Upper lobe of left lung (tissue), 6 donors: Measurements from ENCODE around the gene CHKA. TPM values are rescaled to one million over a fixed set of nuclear protein-coding genes. Genes with fewer than 3 reads are reported as not detected.

Experiments used
- ATAC-seq, 2 donors: fragments of 200-7000 bp; cut with Tn5 transposase; one replicate each; pipeline ENCODE4 v1.9.1; 2022; ENCODE audit warnings: mild to moderate bottlenecking in 2 of 2, moderate library complexity in 2 of 2; ENCODE audit not compliant: low FRiP score in 2 of 2
- DNase-seq, 2 donors: peaks; one replicate each; pipeline ENCODE4 v3.0.0-alpha.2; 2019 to 2020
- H3K27ac ChIP-seq, 4 donors: fragments of 200-600 bp; sonication (generic); one replicate each; pipeline ENCODE4 v1.5.1; 2016 to 2019
- H3K27me3 ChIP-seq, 4 donors: fragments of 200-600 bp; sonication (generic); one replicate each; pipeline ENCODE4 v1.5.1; 2017 to 2019
- H3K36me3 ChIP-seq, 4 donors: fragments of 200-600 bp; sonication (generic); one replicate each; pipeline ENCODE4 v1.5.1; 2016 to 2019
- H3K4me1 ChIP-seq, 4 donors: fragments of 200-600 bp; sonication (generic); one replicate each; pipeline ENCODE4 v1.5.1; 2018 to 2019
- H3K4me3 ChIP-seq, 4 donors: fragments of 200-600 bp; sonication (generic); one replicate each; pipeline ENCODE4 v1.5.1; 2017 to 2019; ENCODE audit warnings: mild to moderate bottlenecking in 2 of 4, moderate library complexity in 1 of 4
- H3K9me3 ChIP-seq, 4 donors: fragments of 200-600 bp; sonication (generic); one replicate each; pipeline ENCODE4 v1.5.1; 2018 to 2019
- CTCF ChIP-seq, 6 experiments: fragments of 450-650 bp in 4 of 6; fragments of 200-600 bp in 2 of 6; sonication (generic) in 2 of 6; IDR thresholded peaks; one replicate each; pipeline ENCODE4 v1.5.1; 2016 to 2019; ENCODE audit warnings: antibody characterized with exemption in 6 of 6
- EP300 ChIP-seq, 4 donors: sonication (generic); formaldehyde crosslinking; IDR thresholded peaks; one replicate each; pipeline ENCODE4 v1.5.1; 2017; ENCODE audit warnings: antibody characterized with exemption in 4 of 4, control low read depth in 2 of 4
- POLR2A ChIP-seq, 4 donors: fragments of 450-650 bp; IDR thresholded peaks; one replicate each; pipeline ENCODE4 v1.5.1; 2016 to 2017; ENCODE audit warnings: antibody characterized with exemption in 4 of 4, mild to moderate bottlenecking in 2 of 4
- POLR2AphosphoS5 ChIP-seq, 2 donors: sonication (generic); formaldehyde crosslinking; IDR thresholded peaks; one replicate each; pipeline ENCODE4 v1.5.1; 2017; ENCODE audit warnings: antibody characterized with exemption in 2 of 2
- WGBS, 2 donors: methylation state at CpG; one replicate each; pipeline ENCODE4 v1.1.5; 2017 to 2018; 5-methylcytosine and 5-hydroxymethylcytosine counted together
- total RNA-seq, 6 donors: library from RNA; depleted of rRNA in 4 of 6; stranded (reverse); fragments of >200 nt in 4 of 6; gene quantifications; one replicate each; pipeline versions ENCODE4 v1.1.0 to v1.2.1, GENCODE V29; 2016 to 2021
- donor health status: DM: no; HTN: no; CAD: no; lungs with moderate emphysema.
- donor health status: DM: no; HTN: yes; CAD: no; lungs with severe emphysema.

CHKA gene
- total RNA-seq, 6 donors from 2014 or later = 34.5 to 128 (median 59.1) TPM

GRCh38 chr11:68048681-68049508 lies 72.3 kb downstream of the CHKA start:
- peaks cover 0 to 9% (median 5%) of the 10 kb centered on the region in 4 donors for H3K4me1 ChIP-seq
- no peak overlapping the region for H3K4me3 ChIP-seq
- 92 to 95% methylated on average over 24 to 33 of the region's 35 CpGs for WGBS, 2 donors
- DNase-seq = peak in 1 of 2 donors; percentile 80
- no peak overlapping the region for H3K27ac ChIP-seq
- H3K27me3 ChIP-seq = no peaks in the 10 kb centered on the region
- H3K36me3 ChIP-seq = peaks cover 17 to 98% (median 84%) of the 10 kb centered on the region in 4 donors
- no peak for ATAC-seq
- TF ChIP-seq POLR2A (IDR thresholded peaks at IDR 0.05) = no peak
- TF ChIP-seq CTCF (IDR thresholded peaks at IDR 0.05) = no peak
- TF ChIP-seq POLR2AphosphoS5 (IDR thresholded peaks at IDR 0.05) = no peak
- TF ChIP-seq EP300 (IDR thresholded peaks at IDR 0.05) = no peak
- no peaks in the 10 kb centered on the region for H3K9me3 ChIP-seq

- Histone ChIP-seq H3K4me3 (no peak overlapping the region), H3K27ac (peak overlapping the region in 1 of 4 donors; percentile 10), H3K36me3 (peaks cover 20 to 99% (median 91%) of the 10 kb centered on the region in 4 donors), H3K9me3 (no peaks in the 10 kb centered on the region), H3K27me3 (no peaks in the 10 kb centered on the region), H3K4me1 (peaks cover 0 to 9% (median 5%) of the 10 kb centered on the region in 4 donors)
- TF ChIP-seq POLR2A (IDR thresholded peaks at IDR 0.05) (no peak), POLR2AphosphoS5 (IDR thresholded peaks at IDR 0.05) (peak in 1 of 2 donors; percentile 41), EP300 (IDR thresholded peaks at IDR 0.05) (no peak)
- peak in 1 of 2 donors; percentile 69 for DNase-seq
- 84 to 87% methylated on average over 13 to 37 of the region's 37 CpGs for WGBS, 2 donors
- ATAC-seq = no peak
These were observed 73.5 kb downstream of the CHKA start for GRCh38 chr11:68047437-68048290.

GRCh38 chr11:68044898-68045351 lies 76.3 kb downstream of the CHKA start:
- Histone ChIP-seq H3K4me1 (peaks cover 8 to 27% (median 12%) of the 10 kb centered on the region in 4 donors), H3K9me3 (no peaks in the 10 kb centered on the region), H3K27me3 (no peaks in the 10 kb centered on the region), H3K27ac (no peak overlapping the region), H3K36me3 (peaks cover 18 to 89% (median 73%) of the 10 kb centered on the region in 4 donors), H3K4me3 (no peak overlapping the region)
- TF ChIP-seq POLR2AphosphoS5 (IDR thresholded peaks at IDR 0.05) (no peak), EP300 (IDR thresholded peaks at IDR 0.05) (no peak), CTCF (IDR thresholded peaks at IDR 0.05) (no peak), POLR2A (IDR thresholded peaks at IDR 0.05) (no peak)
- DNase-seq = peak in 1 of 2 donors; percentile 60
- ATAC-seq = no peak
- 94 to 100% methylated on average over 6 to 16 of the region's 18 CpGs for WGBS, 2 donors

- Histone ChIP-seq H3K27me3 (no peaks in the 10 kb centered on the region), H3K36me3 (peaks cover 14 to 82% (median 66%) of the 10 kb centered on the region in 4 donors), H3K27ac (no peak overlapping the region), H3K4me1 (peaks cover 8 to 33% (median 19%) of the 10 kb centered on the region in 4 donors), H3K4me3 (no peak overlapping the region), H3K9me3 (no peaks in the 10 kb centered on the region)
- WGBS, 2 donors = 88 to 89% methylated on average over 6 to 22 of the region's 24 CpGs
- ATAC-seq (no peak), DNase-seq (peak in 1 of 2 donors; percentile 49)
- TF ChIP-seq EP300 (IDR thresholded peaks at IDR 0.05) (no peak), POLR2AphosphoS5 (IDR thresholded peaks at IDR 0.05) (no peak), CTCF (IDR thresholded peaks at IDR 0.05) (no peak), POLR2A (IDR thresholded peaks at IDR 0.05) (no peak)
These were observed 76.9 kb downstream of the CHKA start for GRCh38 chr11:68044145-68044813.
